Stimulated activated naive CD8-positive, alpha-beta T cell treated with anti-CD3 and anti-CD28 coated beads, Interleukin-15, Interleukin-2, amounts not matched to agents 100 ng/mL and 50 ng/mL, for 24 hours (primary cell): Measurements from ENCODE around the gene CBFA2T2.
"Not testable (repeated sequence)": the region's sequence is repeated elsewhere in the genome, so short reads cannot be mapped to it uniquely, and the experiment has no call there.

Experiments
- H3K27ac Mint-ChIP-seq: one replicate; pipeline ENCODE4 v1.8.0; 2021; ENCODE audit warnings: mild to moderate bottlenecking, mixed read lengths
- H3K27me3 Mint-ChIP-seq: one replicate; pipeline ENCODE4 v1.8.0; 2021; ENCODE audit warnings: mixed read lengths
- H3K36me3 Mint-ChIP-seq: one replicate; pipeline ENCODE4 v1.8.0; 2021; ENCODE audit warnings: low read depth, mixed read lengths
- H3K4me1 Mint-ChIP-seq: one replicate; pipeline ENCODE4 v1.8.0; 2021; ENCODE audit warnings: low read depth, mixed read lengths
- H3K4me3 Mint-ChIP-seq: one replicate; pipeline ENCODE4 v1.8.0; 2021; ENCODE audit warnings: mild to moderate bottlenecking, mixed read lengths
- H3K9me3 Mint-ChIP-seq: one replicate; pipeline ENCODE4 v1.8.0; 2021; ENCODE audit warnings: mixed read lengths

CBFA2T2 gene

GRCh38 chr20:33621717-33622400 lies 132.0 kb downstream of the CBFA2T2 start:
- H3K4me3 Mint-ChIP-seq, result no peak overlapping the region
- no peaks in the 10 kb centered on the region for H3K9me3 Mint-ChIP-seq
- H3K27me3 Mint-ChIP-seq, result no peaks in the 10 kb centered on the region
- H3K4me1 Mint-ChIP-seq, result peaks cover 15% of the 10 kb centered on the region
- H3K36me3 Mint-ChIP-seq, result peaks cover 37% of the 10 kb centered on the region
- H3K27ac Mint-ChIP-seq, result no peak overlapping the region

- Mint-ChIP-seq H3K4me3 (no peak overlapping the region), H3K36me3 (peaks cover 33% of the 10 kb centered on the region), H3K27me3 (no peaks in the 10 kb centered on the region), H3K27ac (no peak overlapping the region), H3K9me3 (no peaks in the 10 kb centered on the region), H3K4me1 (peaks cover 15% of the 10 kb centered on the region)
Observed at GRCh38 chr20:33622705-33623365, 132.9 kb downstream of the CBFA2T2 start.

GRCh38 chr20:33624399-33624798 lies 134.5 kb downstream of the CBFA2T2 start:
- H3K9me3 Mint-ChIP-seq, result no peaks in the 10 kb centered on the region
- H3K27ac Mint-ChIP-seq, result peak overlapping the region; percentile 19
- peaks cover 15% of the 10 kb centered on the region for H3K4me1 Mint-ChIP-seq
- H3K36me3 Mint-ChIP-seq, result peaks cover 46% of the 10 kb centered on the region
- H3K27me3 Mint-ChIP-seq, result no peaks in the 10 kb centered on the region
- H3K4me3 Mint-ChIP-seq, result no peak overlapping the region

GRCh38 chr20:33626190-33626589 lies 136.3 kb downstream of the CBFA2T2 start:
- Mint-ChIP-seq H3K27ac (no peak overlapping the region), H3K4me1 (peaks cover 15% of the 10 kb centered on the region), H3K9me3 (no peaks in the 10 kb centered on the region), H3K36me3 (peaks cover 62% of the 10 kb centered on the region), H3K4me3 (no peak overlapping the region), H3K27me3 (no peaks in the 10 kb centered on the region)

GRCh38 chr20:33627577-33628216 lies 137.8 kb downstream of the CBFA2T2 start:
- Mint-ChIP-seq H3K36me3 (peaks cover 53% of the 10 kb centered on the region), H3K9me3 (no peaks in the 10 kb centered on the region), H3K4me3 (no peak overlapping the region), H3K4me1 (peaks cover 15% of the 10 kb centered on the region), H3K27me3 (no peaks in the 10 kb centered on the region), H3K27ac (peak overlapping the region; percentile 31)

GRCh38 chr20:33629533-33629932 lies 139.6 kb downstream of the CBFA2T2 start:
- Mint-ChIP-seq H3K4me1 (peaks cover 8% of the 10 kb centered on the region), H3K9me3 (no peaks in the 10 kb centered on the region), H3K36me3 (peaks cover 38% of the 10 kb centered on the region), H3K4me3 (no peak overlapping the region), H3K27ac (no peak overlapping the region), H3K27me3 (no peaks in the 10 kb centered on the region)

- H3K4me3 Mint-ChIP-seq, result no peak overlapping the region
- H3K9me3 Mint-ChIP-seq, result no peaks in the 10 kb centered on the region
- H3K4me1 Mint-ChIP-seq, result peaks cover 5% of the 10 kb centered on the region
- no peak overlapping the region for H3K27ac Mint-ChIP-seq
- no peaks in the 10 kb centered on the region for H3K27me3 Mint-ChIP-seq
- H3K36me3 Mint-ChIP-seq, result peaks cover 36% of the 10 kb centered on the region
Observed at GRCh38 chr20:33629979-33630378, 140.1 kb downstream of the CBFA2T2 start.

- Mint-ChIP-seq H3K36me3 (peaks cover 34% of the 10 kb centered on the region), H3K9me3 (no peaks in the 10 kb centered on the region), H3K4me1 (peaks cover 5% of the 10 kb centered on the region), H3K4me3 (no peak overlapping the region), H3K27ac (no peak overlapping the region), H3K27me3 (no peaks in the 10 kb centered on the region)
Observed at GRCh38 chr20:33630507-33630906, 140.6 kb downstream of the CBFA2T2 start.

GRCh38 chr20:33631910-33632309 lies 142.0 kb downstream of the CBFA2T2 start:
- not testable (repeated sequence) for H3K27me3 Mint-ChIP-seq, H3K4me1 Mint-ChIP-seq, H3K9me3 Mint-ChIP-seq, H3K27ac Mint-ChIP-seq, H3K4me3 Mint-ChIP-seq
- peaks cover 32% of the 10 kb centered on the region for H3K36me3 Mint-ChIP-seq

- Mint-ChIP-seq H3K9me3 (no peaks in the 10 kb centered on the region), H3K36me3 (peaks cover 22% of the 10 kb centered on the region), H3K4me3 (no peak overlapping the region), H3K27ac (no peak overlapping the region), H3K4me1 (peaks cover 5% of the 10 kb centered on the region), H3K27me3 (no peaks in the 10 kb centered on the region)
Observed at GRCh38 chr20:33635341-33635740, 145.4 kb downstream of the CBFA2T2 start.

GRCh38 chr20:33636776-33637175 lies 146.9 kb downstream of the CBFA2T2 start:
- Mint-ChIP-seq H3K9me3 (no peaks in the 10 kb centered on the region), H3K4me1 (peaks cover 5% of the 10 kb centered on the region), H3K27me3 (no peaks in the 10 kb centered on the region), H3K27ac (no peak overlapping the region), H3K36me3 (peaks cover 16% of the 10 kb centered on the region), H3K4me3 (no peak overlapping the region)

GRCh38 chr20:33640287-33640686 lies 150.4 kb downstream of the CBFA2T2 start:
- H3K27ac Mint-ChIP-seq, result no peak overlapping the region
- H3K9me3 Mint-ChIP-seq, result no peaks in the 10 kb centered on the region
- no peaks in the 10 kb centered on the region for H3K4me1 Mint-ChIP-seq
- no peak overlapping the region for H3K4me3 Mint-ChIP-seq
- peaks cover 18% of the 10 kb centered on the region for H3K36me3 Mint-ChIP-seq
- no peaks in the 10 kb centered on the region for H3K27me3 Mint-ChIP-seq

- Mint-ChIP-seq H3K27ac (no peak overlapping the region), H3K4me3 (no peak overlapping the region), H3K36me3 (peaks cover 11% of the 10 kb centered on the region), H3K4me1 (peaks cover 15% of the 10 kb centered on the region), H3K9me3 (no peaks in the 10 kb centered on the region), H3K27me3 (no peaks in the 10 kb centered on the region)
Observed at GRCh38 chr20:33644313-33645071, 154.6 kb downstream of the CBFA2T2 start.

- H3K4me1 Mint-ChIP-seq, result peaks cover 19% of the 10 kb centered on the region
- H3K27me3 Mint-ChIP-seq, result no peaks in the 10 kb centered on the region
- H3K4me3 Mint-ChIP-seq, result no peak overlapping the region
- H3K36me3 Mint-ChIP-seq, result peaks cover 8% of the 10 kb centered on the region
- no peaks in the 10 kb centered on the region for H3K9me3 Mint-ChIP-seq
- no peak overlapping the region for H3K27ac Mint-ChIP-seq
Observed at GRCh38 chr20:33645072-33645358, 155.1 kb downstream of the CBFA2T2 start.

- Mint-ChIP-seq H3K36me3 (peaks cover 7% of the 10 kb centered on the region), H3K9me3 (no peaks in the 10 kb centered on the region), H3K27me3 (no peaks in the 10 kb centered on the region), H3K4me3 (no peak overlapping the region), H3K4me1 (peaks cover 19% of the 10 kb centered on the region), H3K27ac (no peak overlapping the region)
Observed at GRCh38 chr20:33645396-33645795, 155.5 kb downstream of the CBFA2T2 start.
